HepG2 (cell line): ENCODE results near the gene ESPNL. TPM values are rescaled to one million over a fixed set of nuclear protein-coding genes. Genes with fewer than 3 reads are reported as not detected.

ENCODE experiments used
- ETS1 ChIP-seq: sonication (generic); formaldehyde crosslinking; IDR thresholded peaks from 2 replicates; pipeline ENCODE4 v1.4.0; 2020; ENCODE audit warnings: missing genetic modification reagents
- ETV5 ChIP-seq: IDR thresholded peaks from 2 replicates; pipeline ENCODE4 v1.6.1; 2018; ENCODE audit warnings: missing biosample characterization, missing genetic modification reagents, inconsistent platforms, borderline replicate concordance
- HNF4A ChIP-seq: sonication (generic); formaldehyde crosslinking; IDR thresholded peaks from 2 replicates; pipeline ENCODE4 v1.4.0; 2020; ENCODE audit warnings: missing genetic modification reagents
- MXD1 ChIP-seq: sonication (generic); formaldehyde crosslinking; IDR thresholded peaks from 2 replicates; pipeline ENCODE4 v1.4.0; 2020; ENCODE audit warnings: mild to moderate bottlenecking, missing genetic modification reagents
- SIN3A ChIP-seq: IDR thresholded peaks from 2 replicates; pipeline ENCODE4 v1.6.1; 2011; ENCODE audit warnings: low read depth, mild to moderate bottlenecking, control low read depth, low read length, borderline replicate concordance
- ZHX1 ChIP-seq: sonication (generic); formaldehyde crosslinking; IDR thresholded peaks from 2 replicates; pipeline ENCODE4 v1.8.1; 2022; ENCODE audit warnings: low read depth, mild to moderate bottlenecking, missing genetic modification reagents
- ZNF292 ChIP-seq: sonication (generic); formaldehyde crosslinking; IDR thresholded peaks from 2 replicates; pipeline ENCODE4 v1.8.1; 2022; ENCODE audit warnings: mild to moderate bottlenecking, low read depth, missing genetic modification reagents, borderline replicate concordance
- polyA plus RNA-seq, 8 experiments: library from polyadenylated mRNA; depleted of rRNA in 3 of 8; stranded (reverse) in 7 of 8; unstranded in 1 of 8; fragments of >200 nt; fragmentation: Illumina TruSeq in 4 of 8; extraction: Trizol in 4 of 8; gene quantifications; 2 replicates each; pipeline versions ENCODE4 v1.2.1 to v1.2.3, GENCODE V29; 2011 to 2016; ENCODE audit warnings: low read depth in 4 of 8, missing spikeins in 1 of 8, mixed read lengths in 1 of 8; ENCODE audit not compliant: insufficient read depth in 1 of 8
- total RNA-seq, 5 experiments: library from RNA; depleted of rRNA; stranded (reverse); fragments of >200 nt; fragmentation: Illumina TruSeq; extraction: Trizol; gene quantifications; 2 replicates each; pipeline ENCODE4 v1.2.3, GENCODE V29; 2016; ENCODE audit warnings: low read depth in 1 of 5
- TF ChIP-seq, protein P1 (sequence below): sonication (generic); formaldehyde crosslinking; IDR thresholded peaks from one replicate; pipeline ENCODE4 v1.5.1; 2020; ENCODE audit warnings: mild to moderate bottlenecking, missing genetic modification reagents; ENCODE audit errors: not compliant biosample characterization
- TF ChIP-seq, protein P2 (sequence below): sonication (generic); formaldehyde crosslinking; IDR thresholded peaks from 2 replicates; pipeline ENCODE4 v1.5.0; 2020; ENCODE audit warnings: missing genetic modification reagents, mild to moderate bottlenecking, borderline replicate concordance
- TF ChIP-seq, protein P3 (sequence below): sonication (generic); formaldehyde crosslinking; IDR thresholded peaks from 2 replicates; pipeline ENCODE4 v1.5.1; 2020; ENCODE audit warnings: missing genetic modification reagents, mild to moderate bottlenecking, borderline replicate concordance

ESPNL gene
- total and polyA plus RNA-seq, 2 of the 13 experiments (the other 11 are each of a cell fraction or from before 2014, with no cell fraction given) = 0.45 to 0.80 TPM

GRCh38 chr2:238108423-238109183, 8.5 kb downstream of the ESPNL start (continued):
- 0 out of 2 replicates have a peak, but pooled peaks have one; percentile 54 for TF ChIP-seq SIN3A
- TF ChIP-seq, protein P1, sequence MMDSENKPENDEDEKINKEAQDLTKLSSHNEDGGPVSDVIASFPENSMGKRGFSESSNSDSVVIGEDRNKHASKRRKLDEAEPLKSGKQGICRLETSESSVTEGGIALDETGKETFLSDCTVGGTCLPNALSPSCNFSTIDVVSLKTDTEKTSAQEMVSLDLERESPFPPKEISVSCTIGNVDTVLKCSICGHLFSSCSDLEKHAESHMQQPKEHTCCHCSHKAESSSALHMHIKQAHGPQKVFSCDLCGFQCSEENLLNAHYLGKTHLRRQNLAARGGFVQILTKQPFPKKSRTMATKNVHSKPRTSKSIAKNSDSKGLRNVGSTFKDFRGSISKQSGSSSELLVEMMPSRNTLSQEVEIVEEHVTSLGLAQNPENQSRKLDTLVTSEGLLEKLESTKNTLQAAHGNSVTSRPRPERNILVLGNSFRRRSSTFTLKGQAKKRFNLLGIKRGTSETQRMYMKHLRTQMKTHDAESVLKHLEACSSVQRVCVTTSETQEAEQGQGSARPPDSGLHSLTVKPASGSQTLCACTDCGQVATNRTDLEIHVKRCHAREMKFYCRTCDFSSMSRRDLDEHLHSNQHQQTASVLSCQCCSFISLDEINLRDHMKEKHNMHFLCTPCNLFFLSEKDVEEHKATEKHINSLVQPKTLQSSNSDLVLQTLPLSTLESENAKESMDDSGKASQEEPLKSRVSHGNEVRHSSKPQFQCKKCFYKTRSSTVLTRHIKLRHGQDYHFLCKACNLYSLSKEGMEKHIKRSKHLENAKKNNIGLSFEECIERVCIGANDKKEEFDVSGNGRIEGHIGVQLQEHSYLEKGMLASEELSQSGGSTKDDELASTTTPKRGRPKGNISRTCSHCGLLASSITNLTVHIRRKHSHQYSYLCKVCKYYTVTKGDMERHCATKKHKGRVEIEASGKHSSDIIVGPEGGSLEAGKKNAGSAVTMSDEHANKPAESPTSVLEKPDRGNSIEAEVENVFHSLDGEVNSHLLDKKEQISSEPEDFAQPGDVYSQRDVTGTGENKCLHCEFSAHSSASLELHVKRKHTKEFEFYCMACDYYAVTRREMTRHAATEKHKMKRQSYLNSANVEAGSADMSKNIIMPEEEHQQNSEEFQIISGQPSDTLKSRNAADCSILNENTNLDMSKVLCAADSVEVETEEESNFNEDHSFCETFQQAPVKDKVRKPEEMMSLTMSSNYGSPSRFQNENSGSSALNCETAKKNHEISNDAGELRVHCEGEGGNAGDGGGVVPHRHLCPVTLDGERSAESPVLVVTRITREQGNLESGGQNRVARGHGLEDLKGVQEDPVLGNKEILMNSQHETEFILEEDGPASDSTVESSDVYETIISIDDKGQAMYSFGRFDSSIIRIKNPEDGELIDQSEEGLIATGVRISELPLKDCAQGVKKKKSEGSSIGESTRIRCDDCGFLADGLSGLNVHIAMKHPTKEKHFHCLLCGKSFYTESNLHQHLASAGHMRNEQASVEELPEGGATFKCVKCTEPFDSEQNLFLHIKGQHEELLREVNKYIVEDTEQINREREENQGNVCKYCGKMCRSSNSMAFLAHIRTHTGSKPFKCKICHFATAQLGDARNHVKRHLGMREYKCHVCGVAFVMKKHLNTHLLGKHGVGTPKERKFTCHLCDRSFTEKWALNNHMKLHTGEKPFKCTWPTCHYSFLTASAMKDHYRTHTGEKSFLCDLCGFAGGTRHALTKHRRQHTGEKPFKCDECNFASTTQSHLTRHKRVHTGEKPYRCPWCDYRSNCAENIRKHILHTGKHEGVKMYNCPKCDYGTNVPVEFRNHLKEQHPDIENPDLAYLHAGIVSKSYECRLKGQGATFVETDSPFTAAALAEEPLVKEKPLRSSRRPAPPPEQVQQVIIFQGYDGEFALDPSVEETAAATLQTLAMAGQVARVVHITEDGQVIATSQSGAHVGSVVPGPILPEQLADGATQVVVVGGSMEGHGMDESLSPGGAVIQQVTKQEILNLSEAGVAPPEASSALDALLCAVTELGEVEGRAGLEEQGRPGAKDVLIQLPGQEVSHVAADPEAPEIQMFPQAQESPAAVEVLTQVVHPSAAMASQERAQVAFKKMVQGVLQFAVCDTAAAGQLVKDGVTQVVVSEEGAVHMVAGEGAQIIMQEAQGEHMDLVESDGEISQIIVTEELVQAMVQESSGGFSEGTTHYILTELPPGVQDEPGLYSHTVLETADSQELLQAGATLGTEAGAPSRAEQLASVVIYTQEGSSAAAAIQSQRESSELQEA (CRISPR knock-in tag) = no peak
- peak; percentile 24; the same call in 1 of the 2 replicates for TF ChIP-seq HNF4A (CRISPR knock-in tag)
- 0 out of 2 replicates have a peak, but pooled peaks have one; percentile 23 for TF ChIP-seq MXD1
- TF ChIP-seq ETV5 (CRISPR knock-in tag) = no peak
- TF ChIP-seq, protein P2, sequence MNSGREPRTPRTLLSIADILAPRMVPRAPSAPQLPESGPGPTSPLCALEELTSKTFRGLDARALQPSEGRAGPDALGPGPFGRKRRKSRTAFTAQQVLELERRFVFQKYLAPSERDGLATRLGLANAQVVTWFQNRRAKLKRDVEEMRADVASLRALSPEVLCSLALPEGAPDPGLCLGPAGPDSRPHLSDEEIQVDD (CRISPR knock-in tag) = 0 out of 2 replicates have a peak, but pooled peaks have one; percentile 12
- no peak for TF ChIP-seq ZHX1 (CRISPR knock-in tag)
- TF ChIP-seq ETS1 (CRISPR knock-in tag) = no peak
- peak; percentile 86; the same call in 1 of the 2 replicates for TF ChIP-seq ZNF292 (CRISPR knock-in tag)
- TF ChIP-seq, protein P3, sequence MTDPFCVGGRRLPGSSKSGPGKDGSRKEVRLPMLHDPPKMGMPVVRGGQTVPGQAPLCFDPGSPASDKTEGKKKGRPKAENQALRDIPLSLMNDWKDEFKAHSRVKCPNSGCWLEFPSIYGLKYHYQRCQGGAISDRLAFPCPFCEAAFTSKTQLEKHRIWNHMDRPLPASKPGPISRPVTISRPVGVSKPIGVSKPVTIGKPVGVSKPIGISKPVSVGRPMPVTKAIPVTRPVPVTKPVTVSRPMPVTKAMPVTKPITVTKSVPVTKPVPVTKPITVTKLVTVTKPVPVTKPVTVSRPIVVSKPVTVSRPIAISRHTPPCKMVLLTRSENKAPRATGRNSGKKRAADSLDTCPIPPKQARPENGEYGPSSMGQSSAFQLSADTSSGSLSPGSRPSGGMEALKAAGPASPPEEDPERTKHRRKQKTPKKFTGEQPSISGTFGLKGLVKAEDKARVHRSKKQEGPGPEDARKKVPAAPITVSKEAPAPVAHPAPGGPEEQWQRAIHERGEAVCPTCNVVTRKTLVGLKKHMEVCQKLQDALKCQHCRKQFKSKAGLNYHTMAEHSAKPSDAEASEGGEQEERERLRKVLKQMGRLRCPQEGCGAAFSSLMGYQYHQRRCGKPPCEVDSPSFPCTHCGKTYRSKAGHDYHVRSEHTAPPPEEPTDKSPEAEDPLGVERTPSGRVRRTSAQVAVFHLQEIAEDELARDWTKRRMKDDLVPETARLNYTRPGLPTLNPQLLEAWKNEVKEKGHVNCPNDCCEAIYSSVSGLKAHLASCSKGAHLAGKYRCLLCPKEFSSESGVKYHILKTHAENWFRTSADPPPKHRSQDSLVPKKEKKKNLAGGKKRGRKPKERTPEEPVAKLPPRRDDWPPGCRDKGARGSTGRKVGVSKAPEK (CRISPR knock-in tag) = peak; percentile 60; the same call in 1 of the 2 replicates
